Frontal cortex (tissue), 4 donors: ENCODE data around the gene PLCG1. TPM values are rescaled to one million over a fixed set of nuclear protein-coding genes. Genes with fewer than 3 reads are reported as not detected.
A peak's percentile ranks its signal among the peaks of the same experiment; 100 is the strongest.
"Not testable (repeated sequence)": the region's sequence is repeated elsewhere in the genome, so short reads cannot be mapped to it uniquely, and the experiment has no call there.

Experiments
- DNase-seq, 2 donors: peaks; one replicate each; pipeline ENCODE4 v3.0.0; 2012; ENCODE audit warnings: low spot score in 2 of 2
- FAIRE-seq: peaks from 2 replicates; lab custom pipeline; 2012; peaks lifted over from hg19 to GRCh38; lab: Jason Lieb, UNC
- total RNA-seq: library from RNA; depleted of rRNA; stranded (reverse); fragments of >200 nt; gene quantifications from one replicate; pipeline ENCODE4 v1.2.3, GENCODE V29; 2014
- donor health status: control.
- donor health status: control.
- donor health status: control.

PLCG1 gene
- total RNA-seq, 1 donor from 2014 or later = 91.3 TPM

- DNase-seq = no peak
- no peak for FAIRE-seq
These were observed 13.7 kb upstream of the PLCG1 start for GRCh38 chr20:41123631-41124030.

- no peak for FAIRE-seq
- DNase-seq = no peak
These were observed 12.8 kb upstream of the PLCG1 start for GRCh38 chr20:41124451-41125094.

- FAIRE-seq (no peak), DNase-seq (no peak)
These were observed 11.5 kb upstream of the PLCG1 start for GRCh38 chr20:41125530-41126457.

GRCh38 chr20:41126719-41127118, 10.6 kb upstream of the PLCG1 start:
- DNase-seq (no peak), FAIRE-seq (no peak)

GRCh38 chr20:41128317-41128716, 9.0 kb upstream of the PLCG1 start:
- not testable (repeated sequence) for FAIRE-seq, DNase-seq

- DNase-seq = no peak
- FAIRE-seq = no peak
These were observed 5.6 kb upstream of the PLCG1 start for GRCh38 chr20:41131594-41132387.

- FAIRE-seq, DNase-seq: not testable (repeated sequence)
These were observed 5.0 kb upstream of the PLCG1 start for GRCh38 chr20:41132388-41132775.

- no peak for FAIRE-seq
- DNase-seq = peak in 1 of 2 donors; percentile 50
These were observed 3.5 kb upstream of the PLCG1 start for GRCh38 chr20:41133709-41134361.

- DNase-seq = no peak
- no peak for FAIRE-seq
These were observed 2.8 kb upstream of the PLCG1 start for GRCh38 chr20:41134362-41135186.

GRCh38 chr20:41135187-41135887, 2.0 kb upstream of the PLCG1 start:
- DNase-seq = no peak
- FAIRE-seq = no peak

- no peak for FAIRE-seq
These were observed 1.3 kb upstream of the PLCG1 start for GRCh38 chr20:41135888-41136679.

GRCh38 chr20:41137614-41138474, 501 bp downstream of the PLCG1 start:
- peak; percentile 69 to 75 for DNase-seq
- FAIRE-seq = no peak

More at GRCh38 chr20:41135888-41136679, 1.3 kb upstream of the PLCG1 start:
- DNase-seq = no peak

- DNase-seq (no peak), FAIRE-seq (no peak)
These were observed 1.3 kb downstream of the PLCG1 start for GRCh38 chr20:41138475-41139226.

- FAIRE-seq (no peak), DNase-seq (no peak)
These were observed 2.1 kb downstream of the PLCG1 start for GRCh38 chr20:41139227-41140093.
